HG02870 (cell line): ENCODE data around the gene PTGFRN.
"Not testable (repeated sequence)": the region's sequence is repeated elsewhere in the genome, so short reads cannot be mapped to it uniquely, and the experiment has no call there.

ENCODE experiments used
- ATAC-seq: cut with Tn5 transposase; IDR thresholded peaks from one replicate; pipeline ENCODE4 v1.9.1; 2021; ENCODE audit warnings: mild to moderate bottlenecking, moderate library complexity; ENCODE audit not compliant: unreplicated experiment

PTGFRN gene

DNA sequence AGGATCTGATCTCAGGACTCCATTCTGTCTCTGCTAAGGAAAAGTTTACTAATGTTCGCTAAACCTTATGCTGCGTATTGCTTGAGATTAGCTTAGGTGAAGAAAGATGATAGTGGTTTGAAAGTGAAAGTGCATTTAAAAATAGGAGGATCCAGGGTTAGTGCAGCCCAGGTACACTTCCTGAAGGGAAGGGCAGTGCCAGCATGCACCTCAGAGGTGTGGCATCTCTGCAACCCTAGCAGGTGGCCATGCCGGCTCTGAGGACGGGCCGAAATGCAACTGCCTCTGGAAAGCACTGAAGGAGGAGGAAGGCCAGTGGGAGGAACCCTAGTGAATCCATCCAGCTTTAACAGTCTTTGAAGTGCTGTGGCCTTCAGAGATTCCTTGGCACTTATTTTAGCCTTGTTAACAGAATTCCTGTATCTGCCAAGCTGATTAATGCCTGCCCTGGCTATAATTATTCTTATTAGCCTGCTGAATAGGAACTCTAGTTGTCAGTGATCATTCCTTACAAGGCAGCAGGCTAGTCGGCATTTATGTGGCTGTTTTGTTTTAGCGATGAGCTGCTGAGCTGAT, 5.5 kb downstream of the PTGFRN start:
- ATAC-seq, result no peak

DNA sequence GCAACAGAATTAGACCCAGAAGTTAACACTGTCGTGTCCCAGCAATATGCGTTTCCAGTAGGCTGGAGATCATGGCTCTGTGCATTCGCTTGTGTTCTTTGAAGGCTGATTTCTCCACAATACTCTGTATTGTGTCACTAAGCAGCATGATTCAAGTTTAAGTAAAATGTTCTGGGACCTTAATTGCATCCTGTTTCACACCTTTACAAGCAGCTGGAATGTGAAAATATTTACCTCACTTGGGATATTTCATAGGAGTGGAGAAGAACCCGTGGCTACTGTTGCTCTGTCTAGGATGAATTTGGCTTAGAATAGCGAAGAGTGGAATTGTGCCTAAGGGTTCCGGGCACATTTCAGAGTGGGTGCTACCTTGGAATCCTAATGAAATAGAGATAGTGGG, 6.3 kb downstream of the PTGFRN start:
- ATAC-seq, result no peak

DNA sequence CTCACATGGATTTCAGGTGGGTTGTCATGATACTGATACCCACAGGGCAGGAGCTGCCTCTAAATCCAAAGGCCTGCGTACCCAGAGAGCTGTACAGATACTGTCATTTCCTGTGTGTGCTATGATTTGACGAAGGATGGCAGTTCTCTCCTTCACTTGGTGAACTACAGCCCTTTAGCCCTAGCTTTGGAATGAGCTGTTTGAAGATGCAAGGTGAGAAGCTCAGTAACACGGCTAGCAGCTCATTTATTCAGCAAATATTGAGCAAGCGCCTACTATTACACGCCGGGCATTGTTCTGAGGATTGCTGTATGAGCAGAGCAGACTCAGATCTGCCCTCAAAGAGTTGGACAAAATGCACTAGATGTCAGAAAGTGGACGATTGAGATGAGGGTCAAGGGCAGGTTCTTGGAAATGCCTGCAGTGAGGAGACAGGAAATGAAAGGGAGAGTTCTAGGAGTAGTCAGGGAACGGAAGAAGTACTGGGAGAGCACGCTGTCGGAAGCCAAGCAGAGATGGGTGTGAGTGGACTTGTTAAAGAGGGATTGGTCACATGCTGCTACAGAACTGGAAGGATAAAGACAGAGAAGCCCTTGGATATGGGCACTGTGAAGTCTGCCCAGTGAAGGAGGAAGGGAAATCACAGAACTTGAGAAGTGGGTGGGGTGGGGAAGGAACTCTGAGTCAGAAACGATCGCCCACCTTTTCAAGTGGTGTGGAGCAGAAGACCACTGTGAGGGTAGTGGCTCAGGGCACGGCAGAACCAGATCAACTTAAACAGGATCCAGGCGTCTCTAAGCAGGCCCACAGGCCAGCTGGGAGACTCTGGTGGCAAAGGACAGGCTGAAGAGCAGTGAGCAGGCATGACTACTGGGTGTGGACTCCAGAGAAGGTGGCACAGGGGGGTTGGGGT, 7.1 kb downstream of the PTGFRN start:
- no peak for ATAC-seq

DNA sequence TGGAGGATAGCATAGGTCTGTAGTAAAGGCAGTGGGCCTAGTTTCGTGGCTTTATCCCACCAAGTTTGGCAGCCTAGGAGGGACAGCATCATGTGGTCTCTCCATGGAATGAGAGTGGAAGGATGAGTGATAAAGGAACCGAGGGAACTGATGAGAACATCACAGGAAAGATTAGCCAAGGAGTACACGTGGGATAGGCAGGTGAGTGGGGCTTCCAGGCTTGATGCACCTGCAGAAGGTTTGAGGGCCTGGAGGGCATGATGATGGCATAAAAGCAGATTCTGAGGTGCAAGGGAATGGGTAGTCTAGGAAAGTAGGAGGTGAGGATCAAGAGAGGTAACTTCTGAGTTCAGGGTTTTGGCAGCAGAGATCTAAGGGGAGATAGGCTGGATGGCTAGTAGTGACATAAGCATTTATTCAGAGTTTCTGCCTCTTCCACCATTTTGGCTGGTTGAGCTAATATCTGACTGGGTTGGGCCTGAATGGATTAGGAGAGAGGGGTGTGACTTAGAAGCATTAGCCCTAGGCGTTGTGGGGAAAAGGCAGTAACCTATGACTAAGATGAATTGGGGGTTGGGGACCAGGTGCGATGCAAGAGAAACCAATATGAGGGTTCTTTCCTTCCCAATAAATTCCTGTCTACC, 9.1 kb downstream of the PTGFRN start:
- no peak for ATAC-seq

DNA sequence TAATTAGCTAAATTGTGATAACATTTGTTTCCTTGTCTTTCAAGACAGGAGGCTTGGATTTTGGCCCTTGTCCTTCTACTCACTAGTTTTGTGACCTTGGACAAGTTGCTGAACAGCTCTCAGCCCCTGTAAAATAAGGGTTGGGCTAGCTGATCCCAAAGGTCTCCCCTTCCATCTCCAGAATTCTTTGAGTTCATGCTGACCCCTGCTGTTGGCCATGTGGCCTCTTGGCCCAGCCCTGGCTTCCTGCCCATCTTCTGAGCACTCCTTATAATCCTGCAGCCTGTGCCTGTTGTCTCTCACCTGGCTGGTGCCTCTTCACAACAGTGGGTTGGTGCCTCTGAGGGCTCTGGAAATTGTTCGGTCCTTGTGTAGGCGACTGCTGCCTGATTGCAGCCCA, 10.1 kb downstream of the PTGFRN start:
- no peak for ATAC-seq

DNA sequence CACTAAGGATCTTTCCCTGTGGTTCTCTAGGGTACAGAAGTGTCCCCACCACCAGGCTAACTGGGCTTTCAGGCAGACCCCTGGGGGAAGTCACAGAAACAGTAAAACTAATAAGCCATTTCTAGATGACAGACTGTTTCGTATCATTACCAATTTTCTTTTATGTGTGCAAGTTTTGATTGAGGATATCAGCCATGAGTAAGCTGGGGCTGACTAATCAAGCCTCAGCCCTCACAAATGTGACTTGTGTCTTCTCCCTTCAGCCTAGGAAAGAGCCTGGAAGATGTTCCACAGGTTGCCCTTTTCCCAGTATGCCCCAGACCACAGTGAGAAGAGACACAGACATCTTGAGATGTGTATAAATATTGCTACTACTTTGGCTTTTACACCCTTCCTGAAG, 10.5 kb downstream of the PTGFRN start:
- ATAC-seq, result no peak

DNA sequence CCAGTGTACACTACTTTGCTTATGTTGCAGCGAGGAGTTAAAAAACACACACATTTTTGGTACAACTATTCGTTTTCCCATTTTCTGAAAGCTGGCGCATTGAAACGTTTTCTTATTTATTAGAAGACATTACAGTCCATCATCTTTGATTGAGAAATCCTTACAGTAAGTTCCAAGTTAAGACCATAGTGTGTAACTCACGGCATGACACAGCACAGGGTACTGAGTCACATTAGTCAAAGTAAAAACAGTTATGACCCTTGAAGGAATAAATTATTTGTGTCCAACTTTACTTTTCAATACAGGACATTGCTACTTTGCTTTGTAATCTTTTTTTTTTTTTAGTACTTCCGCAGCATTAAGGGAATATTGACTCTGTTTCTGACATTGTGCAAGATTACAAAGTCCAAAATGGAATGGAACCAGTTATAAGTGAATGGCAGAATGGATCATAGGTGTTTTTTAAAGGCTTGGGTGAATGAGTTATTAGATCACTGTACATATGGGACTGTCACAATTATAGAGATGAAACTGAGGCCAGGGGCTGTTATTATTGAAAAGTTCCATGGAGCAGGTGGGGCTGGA, 11.7 kb downstream of the PTGFRN start:
- no peak for ATAC-seq

DNA sequence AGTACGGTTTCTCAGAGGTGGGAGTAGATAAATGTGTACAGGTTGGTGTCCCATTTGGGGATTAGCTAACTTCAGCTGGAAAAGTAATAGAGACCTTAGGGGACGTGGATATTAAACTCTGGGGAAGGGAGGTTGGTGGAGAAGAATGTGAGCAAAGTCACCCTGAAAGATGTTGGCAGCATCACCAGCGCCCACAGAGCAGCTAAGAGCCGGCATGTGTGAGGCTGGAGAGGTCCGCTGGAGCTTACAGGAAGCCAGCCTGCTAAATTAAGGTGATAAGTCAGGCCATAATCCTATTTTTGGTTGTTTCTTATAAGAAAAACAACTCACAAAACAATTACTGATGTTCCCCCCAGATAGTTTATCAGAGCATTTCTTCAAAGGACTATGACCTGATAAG, 12.2 kb downstream of the PTGFRN start:
- ATAC-seq, result no peak

DNA sequence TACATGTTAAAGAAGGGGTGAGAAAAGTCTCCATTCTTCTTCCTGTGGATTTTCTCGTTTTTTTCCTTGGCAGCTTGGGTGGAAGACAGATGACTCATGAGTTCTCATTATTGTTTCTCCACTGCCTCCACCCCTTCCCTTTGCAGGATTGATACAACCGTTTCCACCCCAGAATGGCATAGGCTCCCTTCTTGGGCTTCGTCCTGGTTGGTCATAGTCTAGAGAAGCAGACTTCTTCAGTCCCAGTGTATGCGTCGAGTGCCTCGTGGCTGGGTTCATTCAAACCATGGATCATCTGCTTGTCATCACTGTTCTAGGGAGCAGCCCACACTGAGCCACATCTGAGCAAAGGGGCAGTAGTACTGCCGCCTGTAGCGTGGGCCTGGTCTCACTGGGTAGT, 13.7 kb downstream of the PTGFRN start:
- no peak for ATAC-seq

DNA sequence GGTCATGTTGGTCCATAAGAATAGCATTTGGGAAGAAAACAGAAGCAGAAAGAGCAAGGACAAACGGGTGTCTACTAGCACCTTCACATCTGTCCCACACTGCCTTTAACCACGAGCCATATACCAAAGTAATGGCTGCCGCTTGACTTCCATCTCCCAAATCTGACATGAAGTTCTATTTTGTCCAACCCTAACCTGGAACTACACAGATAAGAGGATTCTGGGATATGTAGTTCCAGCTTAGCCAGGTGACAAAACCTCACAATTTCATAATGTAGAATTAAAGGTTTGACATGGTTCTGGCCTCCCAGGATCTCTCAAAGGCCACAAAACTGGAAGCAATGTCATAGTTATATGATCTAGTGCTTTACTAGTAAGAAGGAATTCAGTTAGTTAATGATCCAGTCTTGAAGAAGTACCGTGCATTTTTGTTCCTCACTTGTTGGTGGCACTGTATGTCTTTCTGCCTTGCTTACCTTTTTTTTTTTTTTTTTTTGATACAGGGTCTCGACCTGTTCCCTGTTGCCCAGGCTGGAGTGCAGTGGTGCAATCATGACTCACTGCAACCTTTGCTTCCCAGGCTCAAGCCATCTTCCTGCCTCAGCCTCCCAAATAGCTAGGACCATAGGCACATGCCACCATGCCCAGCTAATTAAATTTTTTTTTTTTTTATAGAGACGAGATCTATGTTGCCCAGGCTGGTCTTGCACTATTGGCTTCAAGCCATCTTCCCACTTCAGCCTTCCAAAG, 17.5 kb downstream of the PTGFRN start:
- ATAC-seq, result no peak

DNA sequence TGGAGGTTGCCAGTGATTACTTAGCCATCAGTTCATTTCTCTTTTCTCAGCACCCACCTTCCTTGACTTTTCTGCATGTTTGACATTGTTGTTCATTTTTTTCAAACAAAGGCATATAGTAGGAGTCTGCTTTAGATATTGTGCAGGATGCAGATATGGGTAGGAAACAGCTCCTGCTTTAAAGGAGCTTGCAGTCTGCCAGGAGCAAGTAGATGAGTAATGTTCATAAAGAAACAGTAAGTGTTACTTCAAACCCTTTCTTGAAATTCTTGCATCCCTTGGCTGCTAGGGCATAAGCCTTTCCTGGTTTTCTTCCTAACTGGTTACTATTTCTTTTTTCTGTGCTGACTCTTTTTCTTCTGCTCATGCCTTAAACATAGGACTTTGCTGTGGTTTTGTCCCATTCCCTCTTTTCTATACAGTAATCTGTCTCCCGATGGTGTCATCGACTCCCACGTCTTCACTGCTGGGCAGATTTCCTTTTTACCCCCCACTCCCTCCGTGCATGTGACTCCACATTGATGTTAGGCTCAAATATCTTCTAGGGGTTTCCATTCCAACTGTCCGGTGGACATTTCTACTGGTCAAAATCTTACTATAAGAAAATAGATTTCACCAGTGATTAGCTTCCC, 20.4 kb downstream of the PTGFRN start:
- ATAC-seq, result no peak

DNA sequence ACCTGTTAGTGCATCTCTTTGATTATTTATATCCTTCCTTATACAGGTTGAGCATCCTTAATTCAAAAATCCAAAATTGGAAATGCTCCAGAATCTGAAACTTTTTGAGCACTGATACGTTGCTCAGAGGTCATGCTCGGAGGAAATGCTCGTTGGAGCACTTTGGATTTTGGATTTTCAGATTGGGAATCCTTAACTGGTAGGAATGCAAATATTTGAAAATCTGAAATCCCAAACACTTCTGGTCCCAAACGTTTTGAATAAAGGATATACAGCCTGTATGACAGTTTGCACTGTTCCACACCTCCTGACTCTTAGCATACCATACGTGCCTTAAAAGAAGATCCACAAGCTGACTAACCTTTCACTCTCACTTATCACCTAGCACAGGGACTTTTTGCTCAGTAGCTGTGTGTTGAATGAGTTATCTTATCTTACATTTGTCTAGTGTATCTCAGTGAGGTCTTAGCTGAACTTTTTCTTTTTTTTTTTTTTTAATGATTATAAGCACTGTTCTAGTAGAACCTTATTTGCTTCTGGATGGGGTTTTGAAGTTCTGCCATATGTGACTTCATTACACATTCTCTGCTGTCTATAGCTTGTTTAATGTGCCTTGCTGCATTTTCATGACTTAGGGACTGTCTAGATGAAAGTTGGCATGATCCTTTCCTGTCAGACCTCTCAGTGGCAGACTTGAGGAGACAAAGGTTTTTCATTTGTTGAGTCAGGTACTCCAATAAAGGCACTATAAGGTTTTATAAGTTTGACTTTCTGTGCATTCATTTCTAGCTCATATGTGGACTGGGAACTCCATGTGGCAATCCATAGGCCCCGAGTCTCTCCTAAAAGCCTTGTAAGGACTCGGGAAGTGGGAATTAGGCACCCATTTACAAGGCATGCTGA, 21.6 kb downstream of the PTGFRN start:
- no peak for ATAC-seq

DNA sequence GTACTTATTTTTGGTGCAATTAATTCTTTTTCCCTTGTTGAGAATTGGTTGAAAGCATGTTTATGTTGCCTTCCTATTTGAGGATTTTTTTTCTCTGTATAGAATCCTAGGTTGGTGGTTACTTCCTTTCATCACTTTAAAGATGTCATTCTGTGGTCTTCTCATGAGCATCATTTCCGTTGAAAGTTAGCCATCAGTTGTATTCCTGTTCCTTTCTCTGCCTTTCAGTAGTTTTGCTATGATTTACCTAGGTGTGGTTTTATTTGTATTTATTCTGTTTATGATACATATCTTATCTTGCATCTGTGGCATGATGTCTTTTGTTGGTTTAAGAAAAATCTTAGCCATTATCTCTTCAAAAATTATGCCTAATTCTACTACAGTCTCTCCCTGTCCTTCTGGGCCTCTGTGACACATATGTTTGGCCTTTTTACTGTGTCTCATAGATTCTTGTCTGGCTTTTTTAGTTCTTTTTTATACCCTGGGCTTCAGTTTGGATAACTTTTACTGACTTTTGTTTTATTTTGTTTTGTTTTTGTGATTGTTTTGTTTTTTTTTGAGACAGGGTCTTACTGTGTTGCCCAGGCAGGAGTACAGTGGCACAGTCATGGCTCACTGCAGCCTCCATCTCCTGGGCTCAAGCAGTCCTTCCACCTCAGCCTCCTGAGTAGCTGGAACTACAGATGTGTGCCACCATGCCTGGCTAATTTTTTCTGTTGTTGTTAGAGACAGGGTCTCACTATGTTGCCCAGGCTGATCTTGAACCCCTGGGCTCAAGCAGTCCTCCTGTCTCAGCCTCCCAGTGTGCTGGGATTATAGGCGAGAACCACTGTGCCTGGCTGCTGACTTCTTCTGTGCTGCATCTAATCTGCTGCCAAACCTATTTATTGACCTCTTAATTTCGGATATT, 24.1 kb downstream of the PTGFRN start:
- ATAC-seq, result no peak

DNA sequence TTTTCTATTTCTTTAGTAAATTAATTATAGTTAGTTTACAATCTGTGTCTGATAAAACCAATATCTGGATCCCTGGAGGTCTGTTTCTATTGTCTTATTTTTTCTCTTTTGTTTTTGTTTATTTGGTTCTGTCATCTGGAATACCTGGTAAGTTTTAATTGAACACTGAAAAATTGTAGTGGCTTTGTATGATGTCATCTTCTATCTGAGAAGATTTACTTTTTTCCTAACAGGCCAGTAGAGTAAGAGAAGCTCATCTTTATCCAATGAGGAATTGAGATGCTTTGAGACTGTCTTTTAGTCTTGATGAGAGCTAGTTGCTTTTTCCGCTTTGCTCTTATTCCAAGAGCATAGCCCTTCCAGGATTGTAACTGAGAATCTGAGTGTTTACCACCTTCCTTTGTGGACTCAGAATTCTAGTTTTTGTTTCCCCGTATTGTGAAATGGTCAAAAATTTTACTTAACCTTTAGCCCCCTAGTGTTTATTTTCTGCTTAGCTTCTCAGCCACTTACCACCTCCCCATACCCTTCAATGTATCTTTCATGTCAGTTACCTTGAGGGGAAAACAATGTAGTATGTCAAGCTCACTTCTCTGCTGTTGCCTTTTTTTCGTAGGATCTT, 25.0 kb downstream of the PTGFRN start:
- no peak for ATAC-seq

DNA sequence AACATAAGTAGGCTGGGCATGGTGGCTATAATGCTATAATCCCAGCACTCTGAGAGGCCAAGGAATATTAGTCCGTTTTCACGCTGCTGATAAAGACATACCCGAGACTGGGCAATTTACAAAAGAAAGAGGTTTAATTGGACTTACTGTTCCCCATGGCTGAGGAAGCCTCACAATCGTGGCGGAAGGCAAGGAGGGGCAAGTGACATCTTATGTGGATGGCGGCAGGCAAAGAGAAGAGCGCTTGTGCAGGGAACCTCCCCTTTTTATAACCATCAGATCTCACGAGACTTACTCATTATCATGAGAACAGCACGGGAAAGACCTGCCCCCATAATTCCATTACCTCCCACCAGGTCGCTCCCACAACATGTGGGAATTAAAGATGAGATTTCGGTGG, 28.5 kb downstream of the PTGFRN start:
- no peak for ATAC-seq

DNA sequence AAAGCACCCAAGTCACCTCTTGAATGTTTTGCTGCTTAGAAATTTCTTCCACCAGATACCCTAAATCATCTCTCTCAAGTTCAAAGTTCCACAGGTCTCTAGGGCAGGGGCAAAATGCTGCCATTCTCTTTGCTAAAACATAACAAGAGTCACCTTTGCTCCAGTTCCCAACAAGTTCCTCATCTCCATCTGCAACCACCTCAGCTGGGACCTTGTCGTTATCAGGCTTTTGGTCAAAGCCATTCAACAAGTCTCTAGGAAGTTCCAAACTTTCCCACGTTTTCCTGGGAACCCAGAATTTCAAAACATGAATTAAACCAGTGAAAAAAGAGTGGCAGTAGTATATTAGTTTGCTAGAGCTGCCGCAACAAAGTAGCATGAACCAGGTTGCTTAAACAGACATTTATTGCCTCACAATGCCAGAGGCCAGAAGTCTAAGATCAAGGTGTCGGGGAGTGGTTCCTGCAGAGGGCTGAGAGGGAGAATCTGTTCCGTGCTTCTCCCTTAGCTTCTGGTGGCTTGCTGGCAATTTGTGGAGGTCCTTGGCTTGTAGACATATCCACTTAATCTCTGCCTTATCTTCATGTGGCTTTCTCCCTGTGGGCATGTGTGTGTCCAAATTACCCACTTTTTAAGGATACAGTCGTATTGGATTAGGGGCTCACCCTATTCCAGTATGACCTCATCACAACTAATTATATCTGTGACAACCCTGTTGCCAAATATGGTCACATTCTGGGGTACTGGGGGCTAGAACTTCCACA, 30.2 kb downstream of the PTGFRN start:
- not testable (repeated sequence) for ATAC-seq
